GM21423 (cell line): ENCODE data around the gene ARHGAP45.
"Not testable (repeated sequence)": the region's sequence is repeated elsewhere in the genome, so short reads cannot be mapped to it uniquely, and the experiment has no call there.

Experiments
- ATAC-seq: cut with Tn5 transposase; IDR thresholded peaks from one replicate; pipeline ENCODE4 v1.9.1; 2021; ENCODE audit warnings: mild to moderate bottlenecking, moderate library complexity; ENCODE audit not compliant: unreplicated experiment

ARHGAP45 gene, protein sequence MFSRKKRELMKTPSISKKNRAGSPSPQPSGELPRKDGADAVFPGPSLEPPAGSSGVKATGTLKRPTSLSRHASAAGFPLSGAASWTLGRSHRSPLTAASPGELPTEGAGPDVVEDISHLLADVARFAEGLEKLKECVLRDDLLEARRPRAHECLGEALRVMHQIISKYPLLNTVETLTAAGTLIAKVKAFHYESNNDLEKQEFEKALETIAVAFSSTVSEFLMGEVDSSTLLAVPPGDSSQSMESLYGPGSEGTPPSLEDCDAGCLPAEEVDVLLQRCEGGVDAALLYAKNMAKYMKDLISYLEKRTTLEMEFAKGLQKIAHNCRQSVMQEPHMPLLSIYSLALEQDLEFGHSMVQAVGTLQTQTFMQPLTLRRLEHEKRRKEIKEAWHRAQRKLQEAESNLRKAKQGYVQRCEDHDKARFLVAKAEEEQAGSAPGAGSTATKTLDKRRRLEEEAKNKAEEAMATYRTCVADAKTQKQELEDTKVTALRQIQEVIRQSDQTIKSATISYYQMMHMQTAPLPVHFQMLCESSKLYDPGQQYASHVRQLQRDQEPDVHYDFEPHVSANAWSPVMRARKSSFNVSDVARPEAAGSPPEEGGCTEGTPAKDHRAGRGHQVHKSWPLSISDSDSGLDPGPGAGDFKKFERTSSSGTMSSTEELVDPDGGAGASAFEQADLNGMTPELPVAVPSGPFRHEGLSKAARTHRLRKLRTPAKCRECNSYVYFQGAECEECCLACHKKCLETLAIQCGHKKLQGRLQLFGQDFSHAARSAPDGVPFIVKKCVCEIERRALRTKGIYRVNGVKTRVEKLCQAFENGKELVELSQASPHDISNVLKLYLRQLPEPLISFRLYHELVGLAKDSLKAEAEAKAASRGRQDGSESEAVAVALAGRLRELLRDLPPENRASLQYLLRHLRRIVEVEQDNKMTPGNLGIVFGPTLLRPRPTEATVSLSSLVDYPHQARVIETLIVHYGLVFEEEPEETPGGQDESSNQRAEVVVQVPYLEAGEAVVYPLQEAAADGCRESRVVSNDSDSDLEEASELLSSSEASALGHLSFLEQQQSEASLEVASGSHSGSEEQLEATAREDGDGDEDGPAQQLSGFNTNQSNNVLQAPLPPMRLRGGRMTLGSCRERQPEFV

DNA sequence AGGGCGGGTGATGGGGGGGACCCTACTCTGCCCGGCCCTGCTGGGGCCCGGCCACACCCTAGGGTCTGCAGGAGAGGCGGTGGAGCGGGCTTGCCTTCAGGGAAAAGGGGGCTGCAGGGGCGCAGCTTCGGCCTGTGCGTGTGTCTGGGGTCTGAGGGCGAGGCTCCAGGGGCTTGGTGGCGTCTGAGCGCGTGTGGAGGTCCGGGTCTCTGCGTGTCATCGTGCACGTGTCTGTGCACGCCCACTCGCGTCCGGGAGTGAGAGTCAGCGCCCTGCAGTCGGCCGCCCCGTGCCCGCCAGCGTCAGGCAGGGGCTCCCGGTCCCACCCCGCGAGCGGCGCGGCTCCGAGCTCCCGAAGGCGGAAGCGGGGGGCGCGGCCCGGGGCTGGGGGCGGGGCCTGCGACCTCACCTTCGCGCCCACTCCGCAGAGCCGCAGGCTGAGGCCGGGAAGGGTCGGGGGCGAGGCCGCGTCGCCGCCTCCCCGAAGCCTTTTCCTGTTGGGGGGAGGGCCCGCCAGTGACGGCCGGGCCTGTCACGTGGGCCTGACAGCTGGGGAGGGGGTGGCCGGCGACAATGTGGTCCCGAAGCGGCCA is at the start of gene ARHGAP45:
TSS of gene ARHGAP45 (plus strand) at position 420 of the 593 bp plus-strand sequence. CDS start 239 bp downstream, outside the sequence.
- peak; percentile 37 for ATAC-seq

DNA sequence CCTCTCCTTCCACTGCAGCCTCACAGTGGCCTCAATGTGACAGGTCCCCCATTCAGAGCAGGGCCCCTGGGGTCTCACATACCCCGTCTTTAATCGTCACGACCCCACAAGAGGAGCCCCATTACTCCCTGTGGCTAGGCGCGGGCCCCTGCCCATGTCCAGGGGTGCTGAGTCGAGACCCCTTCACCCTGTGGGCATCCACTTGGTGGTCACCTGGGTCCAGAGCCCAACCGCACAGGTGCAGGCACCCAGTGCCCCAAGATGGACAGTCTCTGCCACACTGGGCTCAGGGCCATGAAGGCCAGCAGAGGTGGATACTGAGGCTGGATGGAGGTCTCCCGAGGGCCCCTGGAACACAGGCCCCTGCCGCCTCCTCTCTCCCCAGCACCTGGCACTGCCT is 49.1 kb upstream of the ARHGAP45 start:
- ATAC-seq, result no peak

DNA sequence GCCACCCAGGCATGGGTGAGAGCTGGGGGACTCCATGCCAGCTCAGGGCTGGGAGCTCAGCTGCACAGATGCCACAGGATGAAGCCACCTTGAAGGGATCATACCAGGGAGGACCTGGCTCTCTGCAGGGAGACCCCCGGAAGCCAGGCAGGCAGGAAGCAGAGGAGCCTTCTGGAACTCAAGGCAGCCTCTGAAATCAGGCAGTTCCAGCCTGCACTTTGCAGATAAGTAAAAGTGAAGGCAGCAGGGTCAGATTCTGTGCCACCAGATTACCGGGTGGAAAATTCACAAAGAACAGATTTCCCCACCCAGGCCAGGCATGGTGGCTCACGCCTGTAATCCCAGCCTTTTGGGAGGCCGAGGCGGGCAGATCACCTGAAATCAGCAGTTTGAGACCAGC is 48.6 kb upstream of the ARHGAP45 start:
- no peak for ATAC-seq

DNA sequence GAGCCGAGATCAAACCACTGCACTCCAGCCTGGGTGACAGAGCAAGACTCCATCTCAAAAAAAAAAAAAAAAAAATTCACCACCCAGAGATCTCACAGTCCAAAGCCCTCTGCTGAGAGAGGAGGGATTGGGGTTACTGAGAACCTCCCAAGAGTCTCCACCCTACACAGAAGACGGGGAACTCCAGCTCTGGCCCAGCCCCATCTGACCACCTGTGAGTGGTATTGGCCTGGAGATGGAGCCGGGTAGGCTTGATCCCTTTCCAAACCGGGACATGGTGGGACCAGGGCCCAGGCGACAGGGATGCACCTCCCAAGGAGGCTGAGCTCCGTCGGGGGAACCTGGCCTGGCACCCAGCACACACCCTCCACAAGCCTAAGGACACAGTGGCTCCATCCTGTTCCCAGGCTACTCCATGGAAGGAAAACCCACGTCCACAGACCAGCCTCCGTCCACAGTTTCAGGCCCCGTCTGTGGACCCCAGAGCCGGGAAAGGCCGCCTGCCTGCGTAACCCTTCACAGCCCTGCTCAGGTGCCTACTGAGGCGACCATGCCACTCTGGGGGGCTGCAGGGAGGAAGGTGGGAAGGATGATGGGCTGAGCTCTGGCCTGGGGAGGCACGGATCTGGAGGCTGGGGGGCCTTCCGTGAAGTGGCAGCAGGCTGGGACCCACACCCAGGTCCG is 47.9 kb upstream of the ARHGAP45 start:
- ATAC-seq, result no peak

DNA sequence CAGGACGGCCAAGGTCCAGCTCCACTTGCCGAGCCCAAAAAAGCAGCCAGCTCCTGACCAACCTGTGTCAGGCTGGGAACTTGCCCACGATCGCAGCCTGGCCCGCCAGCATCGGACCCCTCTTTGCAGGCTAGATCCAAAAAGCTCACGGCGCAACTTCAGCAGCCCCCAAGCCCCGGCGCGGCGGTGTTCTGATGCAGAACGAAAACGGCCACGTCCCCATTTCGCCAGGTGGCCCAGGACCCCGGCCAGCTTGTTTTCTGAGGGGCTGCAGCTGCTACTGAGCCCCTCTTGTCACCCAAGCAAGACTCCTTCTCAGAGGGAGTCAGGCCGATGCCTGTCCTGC is 47.4 kb upstream of the ARHGAP45 start:
- no peak for ATAC-seq

DNA sequence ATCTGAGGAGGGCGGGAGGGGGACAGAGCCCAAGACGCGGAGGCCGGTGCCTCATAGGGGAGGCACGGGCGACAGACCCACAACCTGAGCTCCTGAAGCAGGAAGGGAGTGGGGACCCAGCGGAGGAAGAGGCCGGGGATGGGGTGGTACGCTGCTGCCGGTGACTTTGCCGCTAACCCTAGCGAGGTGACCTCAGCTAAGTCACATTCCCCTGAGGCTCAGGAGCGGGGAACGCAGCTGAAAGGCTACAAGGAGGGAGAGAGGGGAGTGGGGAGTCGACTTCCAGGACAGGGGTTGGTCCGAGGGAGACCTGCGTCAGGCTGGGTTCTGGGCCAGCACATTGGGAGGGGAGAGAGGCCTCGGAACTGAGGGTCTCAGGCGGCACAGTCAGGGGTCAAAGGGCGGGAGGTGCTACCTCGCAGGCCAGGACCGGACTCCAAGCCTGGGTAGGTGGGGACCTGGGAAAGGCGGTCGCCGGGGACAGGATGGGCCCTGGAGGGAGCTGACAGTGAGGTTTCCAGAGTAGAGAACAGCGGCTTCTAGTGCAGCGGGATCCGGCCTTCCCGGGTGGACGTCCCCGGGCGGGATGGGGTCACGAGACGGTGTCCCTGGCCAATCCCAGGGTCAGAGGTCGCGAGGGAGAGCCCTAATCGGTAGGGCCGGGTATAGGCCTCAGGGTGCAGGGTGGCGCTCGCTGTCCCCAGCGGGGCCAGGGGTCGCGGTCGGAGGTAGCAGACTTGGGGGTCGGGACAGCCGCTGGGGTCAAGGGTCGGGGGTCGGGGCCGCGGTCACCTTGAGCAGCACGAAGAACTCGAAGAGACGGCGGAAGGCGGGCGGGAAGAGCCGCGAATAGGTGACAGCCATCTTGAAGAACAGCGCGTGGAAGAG is 46.7 kb upstream of the ARHGAP45 start:
- no peak for ATAC-seq

DNA sequence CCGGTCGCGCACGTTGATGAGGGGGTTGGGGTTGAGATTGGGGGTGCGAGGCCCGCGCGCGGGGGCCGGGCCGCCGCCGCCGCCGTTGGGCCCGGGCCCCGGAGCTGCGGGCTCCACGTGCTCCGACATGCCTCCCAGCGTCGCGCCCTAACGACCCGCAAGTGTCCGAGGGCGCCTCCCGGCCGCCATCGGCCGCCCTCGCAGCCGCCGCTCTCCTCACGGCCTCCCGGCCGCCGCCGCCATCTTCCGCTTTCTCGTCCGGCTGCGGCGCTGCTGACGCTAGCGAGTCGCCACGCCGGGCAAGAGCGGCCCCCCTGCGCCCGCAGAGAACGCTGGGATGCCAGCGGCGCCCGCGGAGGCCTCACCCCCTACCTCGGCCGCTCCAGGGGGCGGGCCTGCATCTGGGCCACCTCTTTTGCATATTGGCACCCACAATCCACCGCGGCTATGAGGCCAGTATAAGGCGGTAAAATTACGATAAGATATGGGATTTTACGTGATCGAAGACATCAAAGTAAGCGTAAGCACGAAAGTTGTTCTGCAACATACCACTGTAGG is 46.0 kb upstream of the ARHGAP45 start, which contains the start of gene TMEM259:
TSS of gene TMEM259 (minus strand) at position 256 of the 558 bp plus-strand sequence. CDS start at position 129, 127 bp downstream.
- ATAC-seq, result peak; percentile 83

DNA sequence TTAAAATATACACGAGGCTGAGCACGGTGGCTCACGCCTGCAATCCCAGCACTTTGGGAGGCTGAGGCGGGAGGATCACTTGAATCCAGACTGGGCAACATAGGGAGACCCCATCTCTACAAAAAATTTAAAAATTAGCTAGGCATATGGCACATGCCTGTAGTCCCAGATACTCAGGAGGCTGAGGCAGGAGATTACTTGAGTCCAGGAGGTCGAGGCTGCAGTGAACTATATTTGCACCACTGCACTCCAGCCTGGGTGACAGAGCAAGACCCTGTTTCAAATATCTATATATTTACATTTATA is 43.1 kb upstream of the ARHGAP45 start:
- not testable (repeated sequence) for ATAC-seq

DNA sequence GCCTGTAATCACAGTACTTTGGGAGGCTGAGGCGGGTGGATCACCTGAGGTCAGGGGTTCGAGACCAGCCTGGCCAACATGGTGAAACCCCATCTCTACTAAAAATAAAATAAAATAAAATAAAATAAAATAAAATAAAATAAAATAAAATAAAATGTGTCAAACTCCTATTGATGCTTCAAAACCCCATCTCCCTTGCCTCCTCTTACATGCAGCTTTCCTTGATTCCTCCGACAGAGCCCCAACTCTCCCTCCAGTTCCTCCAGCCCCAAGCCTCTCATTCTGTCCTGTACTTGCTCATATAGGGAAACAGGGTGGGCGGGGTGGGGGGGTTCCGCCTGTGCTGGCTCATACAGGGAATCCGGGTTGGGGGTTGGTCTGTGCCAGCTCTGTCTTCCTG is 41.9 kb upstream of the ARHGAP45 start:
- ATAC-seq, result not testable (repeated sequence)

DNA sequence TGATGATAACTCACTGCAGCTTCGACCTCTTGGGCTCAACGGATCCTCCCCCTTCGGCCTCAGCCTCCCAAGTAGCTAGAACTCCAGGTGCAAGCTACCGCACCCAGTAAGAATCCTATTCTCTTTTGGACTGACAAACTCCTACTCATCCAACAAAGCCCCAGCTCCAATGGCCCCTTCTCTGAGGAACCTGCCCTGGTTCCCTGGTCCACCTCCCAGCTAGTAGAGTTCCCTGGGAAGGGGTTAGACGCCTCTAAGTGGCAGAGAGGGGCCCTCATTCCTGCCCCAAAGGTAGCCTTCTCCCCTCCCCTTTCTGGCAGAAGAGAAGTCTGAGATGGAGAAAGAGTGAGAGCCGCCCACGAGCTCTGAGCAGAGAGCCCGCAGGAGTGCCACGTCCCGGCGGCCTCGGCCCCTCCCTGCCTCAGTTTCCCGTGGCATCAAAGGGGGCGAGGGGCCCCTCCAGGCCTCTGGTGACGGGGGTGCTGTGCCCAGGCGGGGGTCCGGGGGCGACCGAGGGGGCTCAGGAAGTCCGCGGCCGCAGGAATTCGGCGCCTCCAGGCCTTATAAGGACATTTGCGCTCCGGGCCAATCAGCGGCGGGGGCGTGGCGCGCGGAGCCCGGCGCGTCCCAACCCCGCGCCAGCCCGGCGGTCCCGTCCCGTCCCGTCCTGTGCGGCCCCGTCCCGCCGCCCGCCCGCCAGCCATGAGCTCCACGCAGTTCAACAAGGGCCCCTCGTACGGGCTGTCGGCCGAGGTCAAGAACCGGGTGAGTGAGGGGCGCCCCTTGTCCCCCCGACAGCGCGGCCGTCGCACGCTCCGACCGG is 40.8 kb upstream of the ARHGAP45 start, which contains the start of gene CNN2:
TSS of gene CNN2 (plus strand) at position 649 of the 823 bp plus-strand sequence. CDS start at position 703, 54 bp downstream.
- peak; percentile 41 for ATAC-seq

DNA sequence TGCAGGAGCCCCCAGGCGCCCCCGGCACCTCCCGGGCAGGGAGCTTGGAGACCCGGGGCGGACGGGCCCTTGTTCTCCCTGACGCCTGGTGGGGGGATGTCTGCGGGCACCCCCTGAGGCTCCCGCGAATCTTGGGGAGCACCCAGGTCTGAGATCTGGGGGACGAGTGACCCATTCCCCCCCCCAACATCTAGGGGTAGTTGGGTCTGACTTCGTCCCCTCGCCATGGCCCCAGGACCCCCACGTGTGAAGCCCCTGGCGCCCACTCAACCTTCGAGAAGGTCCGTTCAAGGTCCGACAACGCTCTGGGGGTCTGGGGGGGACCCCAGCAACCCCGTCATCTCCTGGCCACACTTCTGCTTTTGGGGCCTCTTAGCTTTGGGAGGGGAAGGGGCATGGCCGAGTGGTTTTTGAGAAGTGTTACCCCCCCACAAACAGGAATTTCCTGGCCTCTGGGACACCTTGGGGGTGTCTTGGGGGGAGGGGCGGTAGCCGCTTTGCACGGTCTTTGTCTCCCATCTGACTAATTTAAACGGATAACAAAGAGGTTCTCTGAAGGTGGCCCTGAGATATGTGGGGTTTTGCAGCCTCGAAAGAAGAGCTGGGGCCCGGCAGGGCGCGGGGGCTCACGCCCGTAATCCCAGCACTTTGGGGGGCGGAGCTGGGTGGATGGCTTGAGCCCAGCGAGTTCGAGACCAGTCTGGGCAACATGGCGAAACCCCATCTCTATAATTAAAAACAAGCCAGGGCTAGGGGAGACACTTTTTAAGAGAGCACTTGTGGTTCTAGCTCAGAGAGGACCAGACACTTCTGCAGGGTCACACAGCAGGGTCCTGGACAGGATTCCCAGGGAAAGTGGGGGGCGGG is 40.0 kb upstream of the ARHGAP45 start:
- ATAC-seq, result peak; percentile 15

DNA sequence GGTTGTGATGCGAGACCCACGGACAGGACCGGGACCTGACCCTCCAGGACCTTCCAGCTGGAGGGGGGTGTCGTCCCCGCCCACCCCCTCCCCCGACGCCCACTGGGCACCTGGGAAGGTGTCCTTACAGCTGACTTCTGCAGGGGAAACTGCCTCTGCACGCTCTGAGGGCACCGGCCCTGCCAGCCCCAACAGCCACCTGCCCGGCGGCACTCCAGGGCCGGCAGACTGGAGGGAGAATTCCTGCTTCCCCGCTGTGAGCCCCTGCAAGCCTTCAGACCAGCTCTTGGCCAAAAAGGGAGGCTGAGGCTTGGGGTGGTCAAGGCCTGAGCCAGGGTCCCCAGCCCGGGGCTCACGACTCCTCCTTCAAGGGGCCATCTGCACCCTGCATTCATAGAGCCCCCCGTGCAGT is 39.3 kb upstream of the ARHGAP45 start:
- ATAC-seq, result no peak

DNA sequence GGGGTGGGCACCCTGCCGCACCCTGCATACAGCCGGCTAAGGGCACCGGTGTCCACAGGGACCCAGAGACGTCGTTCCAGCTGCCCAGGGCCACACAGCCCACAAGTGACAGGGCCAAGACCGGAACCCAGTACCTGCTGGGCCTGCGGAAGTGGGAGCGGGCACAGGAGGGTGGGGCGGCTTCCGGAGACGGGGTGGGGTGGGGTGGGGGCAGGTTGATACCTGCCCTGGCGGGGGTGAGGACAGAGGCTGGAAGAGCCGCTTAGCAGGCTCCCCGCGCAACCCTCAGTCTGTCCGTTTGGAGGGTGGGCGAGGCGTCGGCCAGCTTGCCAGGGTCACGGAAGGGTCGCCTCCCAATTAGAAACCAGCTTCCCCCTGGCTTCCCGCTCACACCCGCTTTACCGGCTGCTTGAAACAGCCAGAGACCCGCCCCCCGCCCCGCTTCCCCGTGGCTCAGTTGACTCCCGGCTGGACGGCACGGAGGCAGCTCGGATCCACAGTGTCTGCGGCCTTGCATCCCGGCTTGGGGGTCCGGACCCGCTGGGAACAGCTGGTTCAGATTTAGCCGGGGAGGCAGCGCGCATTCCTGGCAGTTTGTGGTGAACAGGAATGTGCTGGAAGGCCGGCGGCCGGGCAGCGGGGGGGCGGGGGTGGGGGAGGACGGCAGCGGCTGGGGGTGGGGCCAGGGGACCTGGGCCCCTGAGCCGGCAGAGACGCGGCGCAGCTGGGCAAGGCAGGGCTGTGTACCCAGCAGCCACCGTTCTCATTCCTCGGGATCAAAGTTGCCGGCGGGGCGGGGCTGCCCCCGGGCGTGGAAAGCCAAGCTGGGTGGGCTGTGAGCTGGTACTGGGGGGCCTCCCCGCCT is 38.7 kb upstream of the ARHGAP45 start:
- ATAC-seq, result no peak

DNA sequence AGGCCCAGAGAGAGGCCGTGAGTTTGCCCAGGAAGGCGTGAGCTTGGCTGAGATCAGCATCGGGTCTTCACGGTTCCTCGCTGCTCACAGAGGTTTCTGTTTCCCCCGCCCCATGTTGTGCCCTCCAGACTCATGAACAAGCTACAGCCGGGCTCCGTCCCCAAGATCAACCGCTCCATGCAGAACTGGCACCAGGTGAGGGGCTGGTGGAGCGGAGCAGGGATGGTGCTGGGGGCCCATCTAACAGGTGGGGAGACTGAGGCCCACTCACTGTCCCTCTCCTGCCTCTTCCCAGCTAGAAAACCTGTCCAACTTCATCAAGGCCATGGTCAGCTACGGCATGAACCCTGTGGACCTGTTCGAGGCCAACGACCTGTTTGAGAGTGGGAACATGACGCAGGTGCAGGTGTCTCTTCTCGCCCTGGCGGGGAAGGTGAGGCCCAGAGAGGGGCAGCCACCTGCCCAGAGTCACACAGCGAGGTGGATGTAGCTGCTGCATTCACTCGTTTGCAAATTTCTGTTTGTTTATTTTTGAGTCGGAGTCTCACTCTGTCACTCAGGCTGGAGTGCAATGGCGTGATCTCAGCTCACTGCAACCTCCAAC is 34.6 kb upstream of the ARHGAP45 start:
- no peak for ATAC-seq

DNA sequence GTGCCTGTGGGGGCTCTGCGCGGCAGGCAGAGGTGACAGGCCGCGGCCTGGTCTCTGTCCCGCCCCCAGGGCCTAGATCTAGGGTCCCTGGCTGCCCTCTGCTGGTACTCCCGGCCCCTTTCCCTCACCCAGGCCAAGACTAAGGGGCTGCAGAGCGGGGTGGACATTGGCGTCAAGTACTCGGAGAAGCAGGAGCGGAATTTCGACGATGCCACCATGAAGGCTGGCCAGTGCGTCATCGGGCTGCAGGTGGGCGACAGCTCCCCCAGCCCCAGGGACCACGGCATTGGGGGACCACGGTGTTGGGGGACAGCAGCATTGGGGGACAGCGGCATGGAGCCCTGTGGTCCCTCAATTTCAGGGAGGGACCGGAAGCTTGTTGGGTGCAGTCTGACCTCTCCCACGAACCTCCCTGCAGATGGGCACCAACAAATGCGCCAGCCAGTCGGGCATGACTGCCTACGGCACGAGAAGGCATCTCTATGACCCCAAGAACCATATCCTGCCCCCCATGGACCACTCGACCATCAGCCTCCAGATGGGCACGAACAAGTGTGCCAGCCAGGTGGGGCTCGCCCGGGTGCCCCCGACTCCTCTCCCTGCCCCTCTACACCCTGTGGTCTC is 30.9 kb upstream of the ARHGAP45 start:
- ATAC-seq, result no peak
